Stimulated activated CD8-positive, alpha-beta memory T cell treated with anti-CD3 and anti-CD28 coated beads, Interleukin-4, amount 100 ng/mL, for 48 hours (primary cell): Measurements from ENCODE around the gene PGLYRP3.

Experiments used
- DNase-seq: peaks from one replicate; pipeline ENCODE4 v3.0.0-alpha.2; 2020

PGLYRP3 gene

GRCh38 chr1:153259387-153259786 is 53.4 kb downstream of the PGLYRP3 start, which contains the start of gene LORICRIN:
LORICRIN (plus strand) TSS chr1:153259687; CDS start chr1:153260950, 1,263 bp downstream.
- DNase-seq: no peak

- DNase-seq: no peak
Measured at GRCh38 chr1:153253693-153254092, 59.1 kb downstream of the PGLYRP3 start.

GRCh38 chr1:153253076-153253475 is 59.7 kb downstream of the PGLYRP3 start:
- DNase-seq: no peak

- DNase-seq: no peak
Measured at GRCh38 chr1:153251988-153252387, 60.8 kb downstream of the PGLYRP3 start.

- DNase-seq: no peak
Measured at GRCh38 chr1:153251562-153251961, 61.2 kb downstream of the PGLYRP3 start.

GRCh38 chr1:153251087-153251486 is 61.7 kb downstream of the PGLYRP3 start:
- DNase-seq: no peak

GRCh38 chr1:153250166-153250565 is 62.6 kb downstream of the PGLYRP3 start:
- no peak for DNase-seq

- no peak for DNase-seq
Measured at GRCh38 chr1:153248176-153248879, 64.4 kb downstream of the PGLYRP3 start.
